ENCODE results near the gene SPTA1.
"Not testable (repeated sequence)": the region's sequence is repeated elsewhere in the genome, so short reads cannot be mapped to it uniquely, and the experiment has no call there.

Gene SPTA1

DNA sequence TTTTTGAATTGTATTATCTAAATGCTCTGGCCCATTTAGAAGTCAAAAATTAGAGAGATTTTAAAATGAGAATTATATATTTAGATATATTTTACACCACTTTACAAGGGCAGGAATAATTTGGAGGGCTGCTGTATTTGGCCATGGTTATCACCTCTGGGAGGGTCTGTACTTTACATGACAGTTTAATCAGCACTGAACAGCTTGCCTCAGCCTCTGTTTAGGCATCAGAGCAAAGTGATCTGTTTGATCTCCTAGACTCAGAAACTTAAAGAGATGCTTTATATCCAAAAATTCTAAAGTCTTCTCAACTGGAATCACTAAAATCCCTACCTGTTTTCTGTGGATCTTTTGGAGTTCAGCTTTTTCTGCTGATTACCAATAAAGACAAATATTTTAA, 5.4 kb upstream of the SPTA1 start:
- DNase-seq = no peak
- no peaks in the 10 kb centered on the region for H3K9me3 ChIP-seq (ENCODE audit: severe bottlenecking)
- H3K27me3 ChIP-seq (ENCODE audit: insufficient read depth, low read depth, severe bottlenecking) = peaks cover 24% of the 10 kb centered on the region
- TF ChIP-seq, protein P1, sequence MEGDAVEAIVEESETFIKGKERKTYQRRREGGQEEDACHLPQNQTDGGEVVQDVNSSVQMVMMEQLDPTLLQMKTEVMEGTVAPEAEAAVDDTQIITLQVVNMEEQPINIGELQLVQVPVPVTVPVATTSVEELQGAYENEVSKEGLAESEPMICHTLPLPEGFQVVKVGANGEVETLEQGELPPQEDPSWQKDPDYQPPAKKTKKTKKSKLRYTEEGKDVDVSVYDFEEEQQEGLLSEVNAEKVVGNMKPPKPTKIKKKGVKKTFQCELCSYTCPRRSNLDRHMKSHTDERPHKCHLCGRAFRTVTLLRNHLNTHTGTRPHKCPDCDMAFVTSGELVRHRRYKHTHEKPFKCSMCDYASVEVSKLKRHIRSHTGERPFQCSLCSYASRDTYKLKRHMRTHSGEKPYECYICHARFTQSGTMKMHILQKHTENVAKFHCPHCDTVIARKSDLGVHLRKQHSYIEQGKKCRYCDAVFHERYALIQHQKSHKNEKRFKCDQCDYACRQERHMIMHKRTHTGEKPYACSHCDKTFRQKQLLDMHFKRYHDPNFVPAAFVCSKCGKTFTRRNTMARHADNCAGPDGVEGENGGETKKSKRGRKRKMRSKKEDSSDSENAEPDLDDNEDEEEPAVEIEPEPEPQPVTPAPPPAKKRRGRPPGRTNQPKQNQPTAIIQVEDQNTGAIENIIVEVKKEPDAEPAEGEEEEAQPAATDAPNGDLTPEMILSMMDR (IDR thresholded peaks at IDR 0.05; ENCODE audit: low read depth, low read length) = no peak
- no peak overlapping the region for H3K27ac ChIP-seq
- no peaks in the 10 kb centered on the region for H3K36me3 ChIP-seq
- no peak overlapping the region for H3K4me3 ChIP-seq (ENCODE audit: low read depth, low read length)

DNA sequence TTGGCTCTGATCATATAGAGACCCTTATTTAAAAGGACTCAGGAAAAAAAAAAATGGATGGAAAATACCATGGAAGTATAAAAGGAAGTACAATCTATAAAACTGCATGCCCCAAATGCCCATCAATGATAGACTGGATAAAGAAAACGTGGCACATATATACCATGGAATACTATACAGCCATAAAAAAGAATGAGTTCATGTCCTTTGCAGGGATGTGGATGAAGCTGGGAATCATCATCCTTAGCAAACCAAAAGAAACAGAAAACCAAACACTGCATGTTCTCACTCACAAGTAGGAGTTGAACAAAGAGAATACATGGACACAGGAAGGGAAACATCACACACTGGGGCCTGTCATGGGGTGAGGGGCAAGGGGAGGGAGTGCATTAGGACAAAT, 4.6 kb upstream of the SPTA1 start:
- H3K9me3 ChIP-seq (ENCODE audit: severe bottlenecking); H3K27ac ChIP-seq; DNase-seq; H3K4me3 ChIP-seq (ENCODE audit: low read depth, low read length); H3K36me3 ChIP-seq: not testable (repeated sequence)
- H3K27me3 ChIP-seq (ENCODE audit: insufficient read depth, low read depth, severe bottlenecking) = peaks cover 19% of the 10 kb centered on the region

DNA sequence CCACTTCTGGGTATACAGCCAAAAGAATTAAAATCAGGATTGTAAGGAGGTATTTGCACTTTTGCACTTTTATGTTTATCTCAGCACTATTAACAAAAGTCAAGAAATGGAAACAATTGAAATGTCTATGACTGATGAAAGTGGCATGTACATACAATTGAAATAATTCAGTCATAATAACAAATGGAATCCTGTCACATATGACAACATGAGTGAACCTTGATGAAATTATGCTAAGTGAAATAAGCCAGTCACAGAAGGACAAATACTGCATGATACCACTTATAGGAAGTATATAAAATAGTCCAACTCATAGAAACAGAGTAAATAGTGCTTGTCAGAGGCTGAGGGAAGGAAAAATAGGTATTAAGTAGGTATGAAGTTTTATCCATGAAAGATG, 3.4 kb upstream of the SPTA1 start:
- Histone ChIP-seq H3K9me3 (ENCODE audit: severe bottlenecking) (no peaks in the 10 kb centered on the region), H3K27me3 (ENCODE audit: insufficient read depth, low read depth, severe bottlenecking) (peaks cover 22% of the 10 kb centered on the region), H3K36me3 (no peaks in the 10 kb centered on the region), H3K4me3 (ENCODE audit: low read depth, low read length) (no peak overlapping the region), H3K27ac (no peak overlapping the region)
- DNase-seq = no peak
- TF ChIP-seq, protein P1 (IDR thresholded peaks at IDR 0.05; ENCODE audit: low read depth, low read length) = no peak

DNA sequence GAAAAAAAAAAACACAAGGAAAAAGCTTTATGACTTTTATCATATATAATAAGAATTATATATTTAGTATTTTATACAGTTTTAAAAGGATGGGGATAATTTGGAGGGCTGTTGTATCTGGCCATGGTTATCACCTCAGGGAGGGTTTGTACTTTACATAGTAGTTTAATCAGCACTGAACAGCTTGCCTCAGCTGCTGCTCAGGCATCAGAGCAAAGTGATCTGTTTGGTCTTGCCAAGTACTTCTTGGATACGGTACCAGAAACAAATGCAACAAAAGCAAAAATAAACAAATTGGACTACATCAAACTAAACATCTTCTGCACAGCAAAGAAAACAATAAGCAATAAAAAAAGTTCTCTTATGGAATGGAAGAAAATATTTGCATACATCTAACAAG, 2.6 kb upstream of the SPTA1 start:
- TF ChIP-seq, protein P1 (IDR thresholded peaks at IDR 0.05; ENCODE audit: low read depth, low read length) = no peak
- H3K4me3 ChIP-seq (ENCODE audit: low read depth, low read length) = no peak overlapping the region
- H3K9me3 ChIP-seq (ENCODE audit: severe bottlenecking) = no peaks in the 10 kb centered on the region
- H3K27me3 ChIP-seq (ENCODE audit: insufficient read depth, low read depth, severe bottlenecking) = peaks cover 23% of the 10 kb centered on the region
- no peaks in the 10 kb centered on the region for H3K36me3 ChIP-seq
- H3K27ac ChIP-seq = no peak overlapping the region
- no peak for DNase-seq

DNA sequence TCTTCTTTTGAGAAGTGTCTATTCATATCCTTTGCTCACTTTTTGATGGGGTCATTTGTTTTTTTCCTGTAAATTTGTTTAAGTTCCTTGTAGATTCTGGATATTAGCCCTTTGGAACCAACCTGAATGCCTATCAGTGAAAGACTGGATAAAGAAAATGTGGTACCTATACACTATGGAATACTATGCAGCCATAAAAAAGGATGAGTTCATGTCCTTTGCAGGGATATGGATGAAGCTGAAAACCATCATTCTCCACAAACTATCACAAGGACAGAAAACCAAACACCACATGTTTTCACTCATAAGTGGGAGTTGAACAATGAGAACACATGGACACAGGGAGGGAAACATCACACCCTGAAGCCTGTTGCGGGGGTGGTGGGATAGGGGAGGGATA, 1.8 kb upstream of the SPTA1 start:
- H3K36me3 ChIP-seq; H3K27ac ChIP-seq; H3K4me3 ChIP-seq (ENCODE audit: low read depth, low read length); H3K9me3 ChIP-seq (ENCODE audit: severe bottlenecking); DNase-seq: not testable (repeated sequence)
- peaks cover 31% of the 10 kb centered on the region for H3K27me3 ChIP-seq (ENCODE audit: insufficient read depth, low read depth, severe bottlenecking)

DNA sequence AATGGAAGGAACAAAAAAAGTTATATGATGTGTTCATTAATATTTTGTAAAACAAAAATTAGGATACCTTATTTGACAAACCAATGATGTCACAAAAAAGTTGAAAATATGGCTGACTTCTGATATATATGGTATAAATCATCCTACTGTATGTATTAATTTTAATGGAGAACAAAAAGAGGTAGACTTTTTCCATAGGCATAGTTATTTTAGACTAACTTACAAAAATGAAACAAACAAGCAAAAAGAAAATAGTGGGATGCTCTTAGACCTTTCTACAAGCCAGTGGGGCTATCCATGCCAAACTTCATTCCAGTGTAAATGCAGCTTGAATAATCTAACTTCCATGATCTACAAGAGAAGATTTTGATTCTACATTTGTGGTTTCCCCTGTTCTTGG, 522 bp upstream of the SPTA1 start:
- DNase-seq = no peak
- no peaks in the 10 kb centered on the region for H3K36me3 ChIP-seq
- H3K27me3 ChIP-seq (ENCODE audit: insufficient read depth, low read depth, severe bottlenecking) = peaks cover 39% of the 10 kb centered on the region
- TF ChIP-seq, protein P1 (IDR thresholded peaks at IDR 0.05; ENCODE audit: low read depth, low read length) = no peak
- no peak overlapping the region for H3K27ac ChIP-seq
- no peaks in the 10 kb centered on the region for H3K9me3 ChIP-seq (ENCODE audit: severe bottlenecking)
- no peak overlapping the region for H3K4me3 ChIP-seq (ENCODE audit: low read depth, low read length)

DNA sequence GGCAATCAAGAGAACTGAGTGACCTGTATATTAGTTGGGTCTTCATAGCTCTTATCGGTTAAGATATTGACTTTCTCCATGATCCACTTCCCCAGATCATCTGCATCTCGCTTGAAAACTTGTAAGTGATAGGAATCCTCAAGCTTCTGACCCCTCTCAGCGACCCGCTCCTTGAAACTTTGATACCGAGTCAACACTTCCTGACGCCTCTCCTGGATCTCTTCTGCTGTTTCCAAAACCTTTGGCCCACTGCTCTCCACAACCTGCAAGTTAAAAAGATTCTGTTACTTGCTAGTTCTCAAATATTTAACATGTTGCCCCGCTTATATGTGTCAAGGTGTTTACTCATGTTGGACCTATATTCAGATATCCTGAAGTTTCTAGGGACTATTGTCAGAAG, 1.4 kb downstream of the SPTA1 start:
- H3K27me3 ChIP-seq (ENCODE audit: insufficient read depth, low read depth, severe bottlenecking) = peaks cover 59% of the 10 kb centered on the region
- H3K36me3 ChIP-seq = no peaks in the 10 kb centered on the region
- H3K9me3 ChIP-seq (ENCODE audit: severe bottlenecking) = no peaks in the 10 kb centered on the region
- H3K27ac ChIP-seq = no peak overlapping the region
- TF ChIP-seq, protein P1 (IDR thresholded peaks at IDR 0.05; ENCODE audit: low read depth, low read length) = no peak
- no peak overlapping the region for H3K4me3 ChIP-seq (ENCODE audit: low read depth, low read length)
- DNase-seq = no peak

Measured in WERI-Rb-1 (cell line).